Measurements from ENCODE around the gene ANO1. TPM values are rescaled to one million over a fixed set of nuclear protein-coding genes. Genes with fewer than 3 reads are reported as not detected.

Gene ANO1
- total RNA-seq, 2 donors from 2014 or later, result 34.6 to 43.9 TPM

DNA sequence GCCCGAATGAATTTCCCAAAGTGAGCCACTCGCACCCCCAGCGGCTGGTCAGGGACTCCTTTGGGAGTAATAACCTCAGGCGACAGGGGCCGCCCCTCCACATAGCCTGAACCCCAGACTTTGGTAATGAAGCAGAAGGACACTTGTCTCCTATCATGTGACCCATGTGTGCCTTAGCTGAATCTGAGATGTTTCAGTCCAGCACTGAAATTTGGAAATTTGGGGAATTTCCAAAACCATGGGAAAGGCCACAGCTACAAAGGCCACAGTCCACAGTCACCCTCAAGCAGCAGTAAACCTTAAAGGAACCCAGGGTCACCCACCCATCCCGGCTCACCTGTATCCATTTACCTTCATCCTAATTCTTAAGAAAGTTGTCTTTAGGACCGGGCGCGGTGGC, 73.6 kb downstream of the ANO1 start:
- Histone ChIP-seq H3K36me3 (no peaks in the 10 kb centered on the region), H3K4me1 (replicated peaks) (no peaks in the 10 kb centered on the region), H3K9me3 (no peaks in the 10 kb centered on the region), H3K27ac (no peak overlapping the region), H3K4me3 (no peak overlapping the region), H3K27me3 (replicated peaks; ENCODE audit: insufficient read depth) (no peaks in the 10 kb centered on the region)
- intact Hi-C loops (cut with DNase I), result no loop called here
- no peak for DNase-seq (ENCODE audit: low spot score)
- WGBS, result 93% methylated on average over 9 of the region's 9 CpGs
- TF ChIP-seq, protein P1, sequence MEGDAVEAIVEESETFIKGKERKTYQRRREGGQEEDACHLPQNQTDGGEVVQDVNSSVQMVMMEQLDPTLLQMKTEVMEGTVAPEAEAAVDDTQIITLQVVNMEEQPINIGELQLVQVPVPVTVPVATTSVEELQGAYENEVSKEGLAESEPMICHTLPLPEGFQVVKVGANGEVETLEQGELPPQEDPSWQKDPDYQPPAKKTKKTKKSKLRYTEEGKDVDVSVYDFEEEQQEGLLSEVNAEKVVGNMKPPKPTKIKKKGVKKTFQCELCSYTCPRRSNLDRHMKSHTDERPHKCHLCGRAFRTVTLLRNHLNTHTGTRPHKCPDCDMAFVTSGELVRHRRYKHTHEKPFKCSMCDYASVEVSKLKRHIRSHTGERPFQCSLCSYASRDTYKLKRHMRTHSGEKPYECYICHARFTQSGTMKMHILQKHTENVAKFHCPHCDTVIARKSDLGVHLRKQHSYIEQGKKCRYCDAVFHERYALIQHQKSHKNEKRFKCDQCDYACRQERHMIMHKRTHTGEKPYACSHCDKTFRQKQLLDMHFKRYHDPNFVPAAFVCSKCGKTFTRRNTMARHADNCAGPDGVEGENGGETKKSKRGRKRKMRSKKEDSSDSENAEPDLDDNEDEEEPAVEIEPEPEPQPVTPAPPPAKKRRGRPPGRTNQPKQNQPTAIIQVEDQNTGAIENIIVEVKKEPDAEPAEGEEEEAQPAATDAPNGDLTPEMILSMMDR (IDR thresholded peaks at IDR 0.05), result no peak
- TF ChIP-seq POLR2A (IDR thresholded peaks at IDR 0.05) (no peak), POLR2AphosphoS5 (IDR thresholded peaks at IDR 0.05) (no peak)

DNA sequence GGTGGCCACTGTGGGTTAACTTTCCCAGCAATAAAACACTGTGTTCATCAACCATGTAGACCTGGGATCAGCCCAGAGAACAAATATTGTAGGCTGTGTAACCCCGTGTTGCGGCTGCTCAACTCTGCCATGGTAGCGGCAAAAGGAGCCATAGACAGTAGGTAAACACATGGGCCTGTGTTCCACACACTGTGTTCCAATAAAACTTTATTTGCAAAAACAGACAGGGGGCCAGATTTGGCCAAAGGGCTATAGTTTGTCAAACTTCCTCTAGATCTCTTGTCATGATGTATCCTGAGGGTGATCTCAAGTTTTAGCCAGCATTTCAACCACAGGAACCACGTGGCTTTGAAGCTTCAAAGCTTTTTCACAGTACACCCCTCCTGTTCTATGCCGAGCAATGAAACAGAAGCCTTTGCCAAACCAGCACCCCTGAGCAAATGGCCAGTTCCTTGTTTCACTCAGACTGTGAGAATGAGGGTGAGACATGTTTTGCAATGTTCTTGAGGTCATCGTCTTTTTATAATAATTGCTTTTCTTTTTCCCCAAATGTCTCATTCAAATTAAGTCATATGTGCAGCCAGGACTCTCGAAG, 75.1 kb downstream of the ANO1 start:
- Histone ChIP-seq H3K9me3 (no peaks in the 10 kb centered on the region), H3K27me3 (replicated peaks; ENCODE audit: insufficient read depth) (no peaks in the 10 kb centered on the region), H3K36me3 (no peaks in the 10 kb centered on the region), H3K27ac (no peak overlapping the region), H3K4me1 (replicated peaks) (no peaks in the 10 kb centered on the region), H3K4me3 (no peak overlapping the region)
- DNase-seq (ENCODE audit: low spot score), result no peak
- intact Hi-C loops (cut with DNase I), result no loop called here
- WGBS, result 85% methylated on average over 7 of the region's 7 CpGs
- no peak for TF ChIP-seq POLR2AphosphoS5 (IDR thresholded peaks at IDR 0.05)
- TF ChIP-seq POLR2A (IDR thresholded peaks at IDR 0.05), result no peak
- TF ChIP-seq, protein P1 (IDR thresholded peaks at IDR 0.05), result no peak

DNA sequence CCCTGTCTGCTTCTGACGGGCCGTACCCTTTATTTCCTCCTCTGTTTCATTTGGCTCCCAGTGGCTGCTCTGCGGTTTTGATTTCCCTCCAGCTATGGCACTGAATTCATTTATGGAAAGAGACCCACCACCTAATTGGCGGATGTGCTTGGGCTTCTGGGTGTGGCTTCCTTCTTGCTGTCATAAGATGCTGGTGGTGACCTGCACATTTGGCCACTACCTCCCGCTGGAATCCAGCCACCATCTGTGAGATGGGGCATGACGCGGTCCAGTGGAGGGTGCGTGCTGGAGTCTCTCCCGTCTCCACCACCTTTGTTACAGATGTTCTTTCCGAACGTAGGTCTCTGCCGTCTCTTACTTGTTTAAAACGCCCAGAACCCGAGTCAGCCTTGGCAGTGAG, 77.3 kb downstream of the ANO1 start:
- H3K27ac ChIP-seq, result peak overlapping the region; percentile 35 to 47
- H3K9me3 ChIP-seq, result no peaks in the 10 kb centered on the region
- intact Hi-C loops (cut with DNase I), result no loop called here
- no peaks in the 10 kb centered on the region for H3K27me3 ChIP-seq (replicated peaks; ENCODE audit: insufficient read depth)
- DNase-seq (ENCODE audit: low spot score), result peak; percentile 79
- no peaks in the 10 kb centered on the region for H3K4me1 ChIP-seq (replicated peaks)
- H3K4me3 ChIP-seq, result no peak overlapping the region
- TF ChIP-seq, protein P1 (IDR thresholded peaks at IDR 0.05), result no peak
- peak; percentile 76 for TF ChIP-seq POLR2AphosphoS5 (IDR thresholded peaks at IDR 0.05)
- TF ChIP-seq POLR2A (IDR thresholded peaks at IDR 0.05), result no peak
- H3K36me3 ChIP-seq, result no peaks in the 10 kb centered on the region
- WGBS, result 62% methylated on average over 14 of the region's 14 CpGs

DNA sequence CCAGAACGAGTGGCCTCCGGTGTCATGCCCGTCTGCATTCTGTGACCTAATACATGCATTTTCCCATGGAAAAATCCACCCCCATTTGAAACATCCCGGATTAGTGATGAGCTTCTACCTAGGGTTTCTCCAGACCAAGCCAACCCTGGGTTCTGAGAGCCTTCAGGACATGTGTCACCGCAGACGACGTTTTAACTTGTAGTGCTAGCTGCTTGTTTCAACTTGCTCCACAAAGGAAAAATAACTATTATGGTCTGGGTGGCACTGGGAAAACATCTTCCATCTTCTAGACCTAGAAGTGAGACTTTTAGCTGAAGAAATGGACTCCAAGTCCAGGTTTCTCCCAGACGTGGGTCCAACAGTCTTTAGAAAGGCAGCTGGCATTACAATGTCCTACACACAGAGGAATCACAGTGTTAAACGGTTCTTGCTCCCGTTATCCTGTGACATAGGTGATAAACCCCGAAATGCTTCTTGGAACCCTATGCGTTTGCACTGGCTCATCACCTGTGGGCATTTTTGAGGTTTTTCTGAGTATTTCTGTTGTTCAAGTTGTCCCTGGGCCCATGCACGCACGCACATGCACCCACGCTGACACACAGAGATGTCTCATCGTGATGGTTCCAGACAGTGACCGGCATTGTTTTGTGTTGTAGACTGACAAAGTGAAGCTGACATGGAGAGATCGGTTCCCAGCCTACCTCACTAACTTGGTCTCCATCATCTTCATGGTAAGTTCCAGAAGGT, 78.3 kb downstream of the ANO1 start:
- TF ChIP-seq POLR2A (IDR thresholded peaks at IDR 0.05), result no peak
- 63% methylated on average over 18 of the region's 18 CpGs for WGBS
- no peak overlapping the region for H3K4me3 ChIP-seq
- H3K36me3 ChIP-seq, result no peaks in the 10 kb centered on the region
- no peaks in the 10 kb centered on the region for H3K9me3 ChIP-seq
- H3K4me1 ChIP-seq (replicated peaks), result no peaks in the 10 kb centered on the region
- peak; percentile 46 for DNase-seq (ENCODE audit: low spot score)
- H3K27ac ChIP-seq, result no peak overlapping the region
- intact Hi-C loops (cut with DNase I), result no loop called here
- no peaks in the 10 kb centered on the region for H3K27me3 ChIP-seq (replicated peaks; ENCODE audit: insufficient read depth)

DNA sequence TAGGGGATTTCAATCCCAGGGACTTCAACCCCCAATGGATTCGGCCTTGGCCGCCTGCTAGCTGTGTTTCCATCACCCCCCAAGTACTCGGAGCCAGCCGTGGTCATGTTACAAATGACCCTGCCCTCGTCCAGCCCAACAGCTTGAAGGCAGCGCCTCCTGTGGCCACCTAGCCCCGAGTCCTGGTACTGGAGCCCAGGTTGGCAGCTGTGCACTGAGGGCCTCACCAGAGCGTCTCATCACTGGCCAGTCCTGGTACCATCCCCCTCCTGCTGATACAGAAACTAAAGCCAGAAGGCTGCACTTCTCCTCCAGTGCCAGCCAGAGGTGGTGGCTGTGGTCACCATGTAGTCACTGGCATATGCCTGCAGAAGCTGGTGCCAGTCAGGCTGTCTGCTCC, 80.1 kb downstream of the ANO1 start:
- Histone ChIP-seq H3K4me3 (no peak overlapping the region), H3K36me3 (no peaks in the 10 kb centered on the region), H3K4me1 (replicated peaks) (no peaks in the 10 kb centered on the region), H3K27ac (no peak overlapping the region), H3K27me3 (replicated peaks; ENCODE audit: insufficient read depth) (no peaks in the 10 kb centered on the region), H3K9me3 (no peaks in the 10 kb centered on the region)
- TF ChIP-seq POLR2A (IDR thresholded peaks at IDR 0.05), result no peak
- TF ChIP-seq, protein P1 (IDR thresholded peaks at IDR 0.05), result no peak
- no peak for TF ChIP-seq POLR2AphosphoS5 (IDR thresholded peaks at IDR 0.05)
- WGBS, result 79% methylated on average over 8 of the region's 8 CpGs
- DNase-seq (ENCODE audit: low spot score), result no peak
- intact Hi-C loops (cut with DNase I), result no loop called here

Data from prostate gland (tissue), 2 donors.